ENCODE data around the gene IGSF1.
"Not testable (repeated sequence)": the region's sequence is repeated elsewhere in the genome, so short reads cannot be mapped to it uniquely, and the experiment has no call there.

Gene IGSF1

DNA sequence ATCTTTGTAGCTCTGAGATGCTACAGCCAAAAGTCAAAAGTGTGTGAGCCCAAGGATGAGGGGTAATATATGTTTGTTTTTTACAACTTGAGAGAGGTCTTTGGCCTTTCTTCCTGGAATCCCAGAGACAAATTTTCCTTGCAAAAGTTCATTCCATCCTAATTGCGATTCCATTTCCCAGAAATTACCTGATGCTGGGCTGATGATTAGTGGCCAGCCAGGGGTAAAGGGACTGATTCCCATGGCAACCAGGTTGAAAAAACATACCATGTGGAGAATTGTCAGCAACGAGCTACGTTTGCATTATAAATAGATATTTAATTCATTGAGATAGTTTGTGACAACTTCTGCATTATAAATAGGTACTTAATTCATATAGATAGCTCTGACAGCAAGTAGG lies 17.8 kb downstream of the IGSF1 start:
- DNase-seq (ENCODE audit: low read depth in 1 of 2, low spot score in 1 of 2) = no peak

DNA sequence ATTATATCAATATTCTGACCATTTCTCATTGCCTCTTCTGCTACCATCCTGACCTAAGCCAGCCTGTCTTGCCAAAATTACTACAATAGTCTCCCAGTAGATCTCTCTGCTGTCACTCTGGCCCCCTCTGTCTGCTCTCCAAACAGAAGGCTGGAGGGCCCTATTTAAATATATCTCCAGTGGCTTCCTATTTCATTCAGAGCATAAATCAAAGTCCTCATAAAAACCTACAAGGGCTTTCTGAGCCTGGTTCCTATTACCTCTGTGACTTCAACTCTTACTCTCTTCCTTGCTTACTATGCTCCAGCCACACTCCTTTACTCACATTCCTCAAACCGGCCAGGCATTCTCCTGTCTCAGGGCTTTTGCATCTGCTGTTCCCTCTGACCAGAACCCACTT lies 19.0 kb downstream of the IGSF1 start:
- no peak for DNase-seq (ENCODE audit: low read depth in 1 of 2, low spot score in 1 of 2)

DNA sequence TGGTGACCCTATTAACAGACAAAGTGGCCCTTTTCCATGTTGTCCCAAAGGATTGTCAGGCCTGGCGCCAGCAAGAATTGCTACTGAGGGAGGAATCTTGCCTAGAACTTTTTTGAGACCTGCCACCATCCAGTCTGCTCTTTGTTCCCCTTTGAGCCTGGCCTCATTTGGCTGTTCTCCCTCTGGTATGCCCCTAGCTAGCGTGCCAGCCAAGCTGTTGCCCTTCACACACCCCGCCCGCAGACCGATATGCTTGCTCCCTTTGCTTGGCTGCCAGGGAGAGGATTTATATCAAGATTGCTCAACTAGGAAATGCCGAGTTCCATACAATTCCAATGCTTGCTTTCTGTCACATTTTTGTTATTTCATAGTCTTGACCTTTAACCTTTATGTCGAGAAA lies 24.4 kb downstream of the IGSF1 start:
- DNase-seq (ENCODE audit: low read depth in 1 of 2, low spot score in 1 of 2) = no peak

DNA sequence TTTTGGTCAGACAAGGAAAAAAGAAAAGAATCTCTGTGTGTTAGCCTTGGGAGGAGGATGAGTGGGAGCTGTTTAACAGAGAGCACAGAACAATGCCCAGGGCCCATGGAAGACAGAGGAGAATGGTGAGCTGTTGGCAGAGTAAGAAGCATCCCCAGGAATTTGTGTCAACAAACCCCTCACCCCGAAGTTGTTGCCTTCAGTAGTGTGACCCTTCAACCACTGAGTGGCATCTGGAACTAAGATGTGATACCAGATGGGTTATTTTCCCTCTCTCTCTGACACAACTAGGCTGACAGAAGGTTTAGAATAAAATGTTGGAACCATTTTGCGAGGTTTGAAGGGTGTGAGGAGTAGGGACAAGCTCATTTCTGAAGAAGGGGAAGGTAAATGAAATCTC lies 25.1 kb downstream of the IGSF1 start:
- DNase-seq (ENCODE audit: low read depth in 1 of 2, low spot score in 1 of 2) = no peak

DNA sequence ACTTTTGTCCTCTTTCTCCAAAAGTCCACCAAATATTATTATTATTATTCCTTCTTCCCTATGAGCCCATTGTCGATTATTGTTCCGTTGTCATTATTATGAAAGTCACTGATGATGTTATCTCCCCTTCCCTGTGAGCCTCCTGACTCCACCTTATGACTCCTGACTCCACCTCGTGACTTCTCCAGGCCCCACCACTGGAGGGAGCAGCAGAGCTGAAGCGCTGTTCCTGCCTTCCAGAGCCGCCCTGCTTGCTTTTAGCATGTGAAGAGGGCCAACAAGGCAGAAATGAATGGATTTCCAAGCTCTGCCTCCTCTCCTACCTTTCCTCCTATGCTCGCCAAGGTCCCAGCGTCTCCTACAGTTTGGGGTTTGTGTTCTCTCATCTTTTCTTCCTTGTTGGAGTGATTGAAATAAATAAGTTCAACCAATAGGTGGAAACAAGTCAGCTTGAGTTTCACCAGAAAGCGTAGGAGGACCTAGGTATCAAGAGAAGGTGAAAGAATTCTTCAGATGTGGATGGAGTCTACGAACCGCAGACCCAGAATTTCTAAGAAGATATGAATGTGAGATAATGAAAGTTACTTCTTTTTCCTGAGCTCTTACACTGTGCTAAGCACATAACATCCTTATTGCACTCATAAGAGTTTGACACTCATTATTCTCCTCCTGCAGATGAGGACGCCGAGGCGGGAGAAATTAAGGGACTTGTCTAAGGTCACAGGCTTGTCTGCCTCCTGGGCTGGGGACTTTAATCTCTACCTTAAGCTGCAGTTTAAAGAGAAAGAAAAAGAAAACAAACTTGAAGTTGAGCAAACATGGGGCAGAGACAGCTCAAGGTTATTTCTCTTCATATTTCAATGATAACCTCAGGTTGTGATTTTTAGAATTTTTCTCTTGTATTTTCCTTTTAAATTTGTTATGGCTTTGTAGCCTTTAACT lies 26.1 kb downstream of the IGSF1 start:
- no peak for DNase-seq (ENCODE audit: low read depth in 1 of 2, low spot score in 1 of 2)

DNA sequence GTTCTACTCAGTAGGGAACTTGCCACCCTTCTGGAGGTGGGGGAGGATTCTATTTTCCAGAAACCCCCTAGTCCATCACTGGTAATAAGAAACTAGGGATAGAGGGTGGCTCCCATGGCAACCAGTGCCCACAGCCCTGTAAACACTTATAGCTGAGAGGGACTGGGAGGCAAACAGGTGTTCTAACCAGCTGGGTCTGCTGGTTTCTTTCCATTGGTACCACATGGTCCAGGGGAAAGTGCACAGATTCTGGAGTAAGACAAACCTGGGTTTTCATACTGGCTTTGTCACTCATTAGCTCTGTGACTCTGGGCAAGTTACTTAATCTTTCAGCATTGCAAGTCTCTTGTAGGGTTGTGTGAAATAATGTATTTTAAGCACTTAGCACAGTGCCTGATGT lies 26.9 kb downstream of the IGSF1 start:
- DNase-seq (ENCODE audit: low read depth in 1 of 2, low spot score in 1 of 2) = no peak

DNA sequence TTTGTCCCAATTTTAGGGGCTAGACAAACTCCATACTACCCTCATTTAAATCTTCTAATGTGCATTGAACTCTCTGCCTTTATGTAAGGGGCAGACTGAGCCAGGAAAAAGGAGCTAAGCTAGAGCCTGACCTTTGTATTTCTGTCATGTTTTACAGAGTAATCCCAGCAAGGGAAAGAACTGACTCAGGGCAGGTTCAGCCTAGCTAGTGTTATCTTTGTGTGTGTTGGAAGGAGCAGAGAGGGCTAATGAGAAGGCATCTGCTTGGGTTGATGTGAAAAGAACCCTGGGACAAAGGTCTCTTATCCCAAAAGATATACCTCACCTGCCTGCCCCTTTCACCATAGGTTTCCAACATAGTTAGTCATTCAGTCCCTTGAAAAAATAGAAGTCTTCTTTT lies 31.7 kb downstream of the IGSF1 start:
- no peak for DNase-seq (ENCODE audit: low read depth in 1 of 2, low spot score in 1 of 2)

DNA sequence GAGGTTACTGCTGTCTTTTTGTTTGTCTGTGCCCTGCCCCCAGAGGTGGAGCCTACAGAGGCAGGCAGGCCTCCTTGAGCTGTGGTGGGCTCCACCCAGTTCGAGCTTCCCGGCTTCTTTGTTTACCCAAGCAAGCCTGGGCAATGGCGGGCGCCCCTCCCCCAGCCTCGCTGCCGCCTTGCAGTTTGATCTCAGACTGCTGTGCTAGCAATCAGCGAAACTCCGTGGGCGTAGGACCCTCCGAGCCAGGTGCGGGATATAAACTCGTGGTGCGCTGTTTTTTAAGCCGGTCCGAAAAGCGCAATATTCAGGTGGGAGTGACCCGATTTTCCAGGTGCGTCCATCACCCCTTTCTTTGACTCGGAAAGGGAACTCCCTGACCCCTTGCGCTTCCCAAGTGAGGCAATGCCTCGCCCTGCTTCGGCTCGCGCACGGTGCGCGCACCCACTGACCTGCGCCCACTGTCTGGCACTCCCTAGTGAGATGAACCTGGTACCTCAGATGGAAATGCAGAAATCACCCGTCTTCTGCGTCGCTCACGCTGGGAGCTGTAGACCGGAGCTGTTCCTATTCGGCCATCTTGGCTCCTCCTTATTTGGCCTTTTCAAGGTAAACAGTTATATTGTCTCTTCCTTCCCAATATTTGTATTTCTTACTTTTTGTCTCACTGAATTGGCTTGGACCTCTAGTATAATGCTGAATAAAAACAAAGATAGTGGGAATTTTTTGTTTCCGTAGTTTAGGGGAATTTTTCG lies 37.9 kb downstream of the IGSF1 start:
- not testable (repeated sequence) for DNase-seq (ENCODE audit: low read depth in 1 of 2, low spot score in 1 of 2)

DNA sequence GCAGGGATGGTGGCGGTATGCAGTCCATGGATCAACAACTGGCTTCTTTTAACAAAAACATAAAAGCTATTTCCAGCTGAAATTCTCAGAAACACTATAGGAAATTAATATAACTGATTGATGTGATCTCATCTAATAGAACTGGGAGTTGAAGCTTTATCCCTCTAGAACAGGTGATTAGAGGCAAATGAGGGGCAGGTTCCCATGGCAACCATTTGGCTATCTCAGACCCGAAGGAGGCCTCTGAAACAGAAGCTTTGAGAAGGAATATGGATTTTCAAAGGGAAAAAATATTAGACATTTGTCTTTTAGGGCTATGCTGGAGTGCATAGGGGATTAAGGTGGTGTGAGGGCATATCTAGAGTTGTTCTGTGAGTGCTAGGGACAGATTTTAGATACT lies 50.0 kb downstream of the IGSF1 start:
- no peak for DNase-seq (ENCODE audit: low read depth in 1 of 2, low spot score in 1 of 2)

DNA sequence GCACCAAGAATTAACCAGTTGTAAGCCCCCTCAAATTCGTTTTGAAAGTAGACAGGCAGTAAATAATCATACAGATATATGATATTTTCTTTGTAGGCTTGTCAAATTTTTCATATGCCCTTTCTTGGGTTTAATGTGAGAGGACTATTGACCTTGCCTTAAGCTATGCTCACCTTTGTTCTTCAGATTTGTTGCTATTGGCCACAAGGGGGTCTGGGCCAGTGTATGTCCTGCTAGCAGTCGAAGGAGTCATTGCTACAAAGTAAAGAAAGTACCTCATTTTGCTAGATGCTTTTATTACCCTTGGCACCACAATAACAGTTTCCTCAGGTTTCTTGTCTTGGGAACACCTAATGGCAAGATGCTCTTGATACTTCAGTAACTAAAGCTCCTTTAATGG lies 51.7 kb downstream of the IGSF1 start:
- no peak for DNase-seq (ENCODE audit: low read depth in 1 of 2, low spot score in 1 of 2)

DNA sequence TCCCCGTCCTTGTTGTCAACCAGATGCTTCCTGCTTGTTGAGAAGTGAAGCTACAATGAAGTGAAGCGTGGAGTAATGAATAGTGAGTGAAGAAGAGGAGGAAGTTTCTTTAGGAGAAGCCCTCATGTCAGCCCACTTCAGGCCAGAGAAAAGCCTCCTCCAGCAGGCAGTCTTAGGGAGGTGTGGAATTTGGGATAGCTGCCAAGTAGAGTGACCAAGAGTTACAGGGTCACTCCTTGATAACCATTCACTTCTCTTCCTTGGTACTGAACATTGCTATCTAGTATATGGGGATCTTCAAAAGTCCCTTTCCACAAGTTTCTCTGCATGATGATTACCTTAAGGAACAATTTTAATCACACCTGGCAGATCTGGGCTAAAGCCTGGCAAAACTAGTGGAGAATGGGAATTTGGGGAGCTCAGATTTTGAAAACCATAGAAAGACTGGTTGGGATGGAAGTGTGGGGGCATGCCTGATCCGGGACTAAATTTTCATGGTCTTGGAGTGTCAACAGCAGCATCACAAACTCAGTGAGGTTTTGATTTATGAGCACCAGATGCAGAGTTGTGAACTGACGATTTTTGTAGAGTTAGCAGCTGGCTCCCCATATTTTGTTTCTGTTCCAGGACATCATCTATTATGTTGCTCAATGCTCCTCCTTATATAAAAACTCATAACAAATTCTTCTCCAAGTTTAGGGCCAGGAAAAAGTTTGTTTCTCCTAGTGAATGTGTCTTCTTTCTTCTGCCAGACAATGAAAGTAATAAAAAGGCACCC lies 53.1 kb downstream of the IGSF1 start:
- DNase-seq (ENCODE audit: low read depth in 1 of 2, low spot score in 1 of 2) = no peak

DNA sequence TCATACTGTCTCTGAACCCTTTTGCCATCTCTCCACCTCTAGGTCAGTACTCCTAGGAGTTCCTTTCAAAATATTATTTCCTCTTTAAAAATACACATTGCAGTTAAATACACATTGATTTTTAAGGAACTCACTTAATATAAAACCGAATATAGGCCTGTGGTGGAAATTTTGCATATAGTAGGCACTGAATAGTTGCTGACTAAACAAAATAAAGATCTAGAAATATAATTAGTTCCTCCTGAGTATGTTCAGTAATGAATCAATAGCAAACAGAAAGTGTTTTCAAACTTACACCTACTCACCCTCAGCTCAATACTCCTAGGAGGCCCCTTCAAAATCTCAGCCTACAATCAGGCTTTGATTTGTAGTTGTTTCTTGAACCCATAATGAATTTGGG lies 61.5 kb downstream of the IGSF1 start:
- DNase-seq (ENCODE audit: low read depth in 1 of 2, low spot score in 1 of 2) = no peak

DNA sequence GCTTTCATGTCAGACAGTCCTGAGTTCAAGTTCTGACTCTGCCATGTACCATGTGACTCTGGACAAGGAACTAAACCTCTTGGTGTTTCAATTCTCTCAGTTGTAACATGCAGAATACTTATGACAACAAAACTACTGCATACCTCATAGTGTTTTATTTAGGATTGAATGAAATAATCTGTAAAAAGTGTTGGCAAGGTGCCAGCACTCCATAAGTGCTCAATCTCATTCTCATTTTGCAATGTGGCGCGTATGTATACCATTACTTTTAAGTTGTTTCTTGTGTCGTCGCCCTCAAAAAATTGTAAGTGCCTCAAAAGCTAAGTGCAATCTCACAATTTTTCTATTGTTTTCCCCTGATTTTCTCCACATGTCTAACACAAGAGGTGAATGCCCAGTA lies 62.5 kb downstream of the IGSF1 start:
- DNase-seq (ENCODE audit: low read depth in 1 of 2, low spot score in 1 of 2) = no peak

DNA sequence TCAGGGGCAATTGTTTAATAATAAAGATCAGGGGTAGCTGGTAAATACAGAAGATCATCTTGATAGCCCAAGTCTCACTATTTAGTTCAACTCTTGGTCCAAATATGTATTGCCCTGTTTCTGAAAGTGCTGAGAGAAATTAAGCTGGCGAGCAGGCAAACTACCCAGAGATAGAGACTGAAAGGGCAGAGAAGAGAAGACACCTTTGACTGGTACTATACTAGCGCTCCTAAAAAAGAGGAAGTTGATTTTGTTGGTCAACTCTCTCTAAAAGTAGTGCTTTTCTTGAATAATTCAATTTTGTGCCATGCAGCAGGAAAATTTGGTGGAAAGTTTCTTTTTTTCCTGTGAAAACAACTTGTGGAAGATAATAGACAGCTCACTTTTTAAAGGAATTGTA lies 64.0 kb downstream of the IGSF1 start:
- DNase-seq (ENCODE audit: low read depth in 1 of 2, low spot score in 1 of 2) = no peak
